KBM-7 (cell line): Measurements from ENCODE around the gene TMED1.

ENCODE experiments used
- DNase-seq: peaks from one replicate; pipeline ENCODE4 v3.0.0-alpha.2; 2015
- in situ Hi-C: fragments of 300-500 bp; cut with MboI; formaldehyde crosslinking; loops from 2 replicates; pipeline ENCODE4 v1.14.3; 2020; ENCODE audit warnings: low sequenced_read_pairs, low pct_unique_long_range_greater_than_20kb, mixed read lengths

Gene TMED1

GRCh38 chr19:10782795-10783194, 53.2 kb downstream of the TMED1 start:
- DNase-seq = no peak
- in situ Hi-C loops = no loop called here
